Endothelial cell of umbilical vein (primary cell): ENCODE data around the gene VAPB. TPM values are rescaled to one million over a fixed set of nuclear protein-coding genes. Genes with fewer than 3 reads are reported as not detected.

Source experiments
- BruUV-seq: library from RNA; stranded (reverse); fragments of 400-500 nt; replicated peaks from 2 replicates; lab custom pipeline; 2021; lab: Mats Ljungman, UMichigan
- CTCF ChIA-PET: fragments of 300-600, 350-600 bp; sonication (Branson Sonifier 250); formaldehyde crosslinking; loops from one replicate; lab custom pipeline; 2021; ENCODE audit warnings: antibody characterized with exemption, inconsistent platforms; lab: Charles Lee
- POLR2A ChIA-PET: fragments of 300-600, 350-600 bp; sonication (Branson Sonifier 250); formaldehyde crosslinking; loops from one replicate; lab custom pipeline; 2021; ENCODE audit warnings: antibody characterized with exemption, inconsistent platforms; lab: Charles Lee
- DNase-seq: peaks from one replicate; pipeline ENCODE4 v3.0.0-alpha.2; 2011; ENCODE audit warnings: low read depth, low spot score
- FAIRE-seq: peaks from 2 replicates; lab custom pipeline; 2011; peaks lifted over from hg19 to GRCh38; lab: Jason Lieb, UNC
- H2AFZ ChIP-seq: 2 replicates; pipeline ENCODE4 v1.6.0; 2012; ENCODE audit warnings: low read depth, low read length, control low read depth, inconsistent platforms
- H3K27ac ChIP-seq: 2 replicates; pipeline ENCODE4 v1.5.1; 2011; ENCODE audit warnings: low read depth, mild to moderate bottlenecking, control low read depth, low read length, moderate library complexity; ENCODE audit not compliant: insufficient read depth
- H3K27me3 ChIP-seq, 2 experiments: 2 replicates each; pipeline versions ENCODE4 v1.6.0 to v1.6.1; 2011; ENCODE audit warnings: low read length in 2 of 2, mixed read lengths in 1 of 2; ENCODE audit not compliant: control insufficient read depth in 2 of 2, insufficient read depth in 2 of 2
- H3K36me3 ChIP-seq, 2 experiments: 2 replicates in 1 of 2; 3 replicates in 1 of 2; pipeline ENCODE4 v1.5.1; 2011; ENCODE audit warnings: low read length in 2 of 2, mild to moderate bottlenecking in 1 of 2, moderate library complexity in 1 of 2; ENCODE audit not compliant: control insufficient read depth in 2 of 2, insufficient read depth in 2 of 2; ENCODE audit errors: extremely low read depth in 1 of 2
- H3K4me1 ChIP-seq: 3 replicates; pipeline ENCODE4 v1.5.1; 2011; ENCODE audit warnings: mild to moderate bottlenecking, low read length; ENCODE audit not compliant: control insufficient read depth, insufficient read depth; ENCODE audit errors: extremely low read depth
- H3K4me2 ChIP-seq: 2 replicates; pipeline ENCODE4 v1.6.1; 2011; ENCODE audit warnings: low read length, control low read depth, mixed read lengths; ENCODE audit not compliant: insufficient read depth
- H3K4me3 ChIP-seq, 3 experiments: fragments of 200-600 bp in 1 of 3; sonication (generic), shearing (Covaris generic) in 1 of 3; replicated peaks in 1 of 3; 2 replicates each; pipeline ENCODE4 v1.5.1; 2011 to 2016; ENCODE audit warnings: control low read depth in 3 of 3, low read length in 3 of 3, mild to moderate bottlenecking in 2 of 3, inconsistent platforms in 1 of 3, low read depth in 1 of 3, moderate library complexity in 1 of 3; ENCODE audit not compliant: insufficient read depth in 1 of 3
- H3K79me2 ChIP-seq: 2 replicates; pipeline ENCODE4 v1.6.0; 2012; ENCODE audit warnings: low read length, inconsistent platforms; ENCODE audit not compliant: control insufficient read depth, insufficient read depth
- H3K9ac ChIP-seq: replicated peaks from 2 replicates; pipeline ENCODE3; 2011; ENCODE audit warnings: low read length, control low read depth; ENCODE audit not compliant: insufficient read depth; ENCODE audit errors: extremely low read depth
- H3K9me1 ChIP-seq: replicated peaks from 3 replicates; pipeline ENCODE4 v1.6.0; 2011; ENCODE audit warnings: mild to moderate bottlenecking, low read length; ENCODE audit not compliant: control insufficient read depth, insufficient read depth; ENCODE audit errors: extremely low read depth
- H3K9me3 ChIP-seq: replicated peaks from 2 replicates; pipeline ENCODE4 v1.5.1; 2012; ENCODE audit warnings: low read length, inconsistent platforms; ENCODE audit not compliant: control insufficient read depth, insufficient read depth
- H4K20me1 ChIP-seq: replicated peaks from 2 replicates; pipeline ENCODE3; 2011; ENCODE audit warnings: mild to moderate bottlenecking, low read length; ENCODE audit not compliant: control insufficient read depth, insufficient read depth; ENCODE audit errors: extremely low read depth
- EZH2 ChIP-seq: IDR thresholded peaks from 2 replicates; pipeline ENCODE4 v1.6.1; 2012; ENCODE audit warnings: borderline replicate concordance, low read depth, mild to moderate bottlenecking, moderate library complexity, low read length, inconsistent platforms; ENCODE audit not compliant: severe bottlenecking
- FOS ChIP-seq: IDR thresholded peaks from 2 replicates; pipeline ENCODE4 v1.6.1; 2011; ENCODE audit warnings: mild to moderate bottlenecking, low read length, moderate library complexity, borderline replicate concordance; ENCODE audit not compliant: insufficient read depth
- GATA2 ChIP-seq: IDR thresholded peaks from 2 replicates; pipeline ENCODE4 v1.7.0; 2011; ENCODE audit warnings: low read depth, mild to moderate bottlenecking, moderate library complexity, mixed read lengths, low read length; ENCODE audit not compliant: insufficient read length, insufficient read depth
- JUN ChIP-seq: IDR thresholded peaks from 2 replicates; pipeline ENCODE4 v1.6.1; 2011; ENCODE audit warnings: borderline replicate concordance, low read depth; ENCODE audit not compliant: insufficient read length, insufficient read depth
- MAX ChIP-seq: IDR thresholded peaks from 2 replicates; pipeline ENCODE4 v1.6.1; 2011; ENCODE audit not compliant: insufficient read depth, insufficient read length
- MYC ChIP-seq: IDR thresholded peaks from one replicate; pipeline ENCODE4 v1.6.1; 2011; ENCODE audit warnings: mild to moderate bottlenecking, low read depth, low read length
- POLR2A ChIP-seq: IDR thresholded peaks from 2 replicates; pipeline ENCODE4 v1.6.1; 2012; ENCODE audit warnings: low read depth, mild to moderate bottlenecking, control low read depth, low read length
- POLR2AphosphoS5 ChIP-seq: IDR thresholded peaks from 2 replicates; pipeline ENCODE4 v1.6.1; 2012; ENCODE audit warnings: low read depth, mild to moderate bottlenecking, control low read depth, low read length, moderate library complexity; ENCODE audit not compliant: insufficient read depth
- dilution Hi-C: fragments of 300-500 bp; cut with MboI; formaldehyde crosslinking; loops from one replicate; pipeline ENCODE4 v1.15.0; 2019; ENCODE audit warnings: low sequenced_read_pairs; ENCODE audit not compliant: extremely low pct_ligation_motif_present
- intact Hi-C: fragments of 100-400 bp; cut with micrococcal nuclease; formaldehyde crosslinking; loops from one replicate; pipeline ENCODE4 v1.10.0; 2022
- polyA plus RNA-seq, 4 experiments: library from polyadenylated mRNA; depleted of rRNA in 3 of 4; stranded (reverse) in 3 of 4; unstranded in 1 of 4; fragments of >200 nt; gene quantifications; 2 replicates each; pipeline versions ENCODE4 v1.2.1 to v1.2.3, GENCODE V29; 2011 to 2012; ENCODE audit warnings: missing spikeins in 1 of 4
- total RNA-seq: library from RNA; stranded (reverse); gene quantifications from 2 replicates; pipeline ENCODE4 v1.2.3, GENCODE V29; 2021
- TF ChIP-seq, protein P1 (sequence below), 2 donors: IDR thresholded peaks; 1 replicate in 1 of 2; 2 replicates in 1 of 2; pipeline ENCODE4 v1.5.1; 2011; ENCODE audit warnings: low read length in 2 of 2, mild to moderate bottlenecking in 2 of 2, moderate library complexity in 2 of 2, control low read depth in 1 of 2, inconsistent platforms in 1 of 2, low read depth in 1 of 2; ENCODE audit not compliant: insufficient read depth in 1 of 2; ENCODE audit errors: extremely low read depth in 1 of 2

VAPB gene
- total and polyA plus RNA-seq, 2 donors (not counting 3 experiments of a cell fraction or from before 2014, with no cell fraction given), result 17.9 to 48.9 TPM

DNA sequence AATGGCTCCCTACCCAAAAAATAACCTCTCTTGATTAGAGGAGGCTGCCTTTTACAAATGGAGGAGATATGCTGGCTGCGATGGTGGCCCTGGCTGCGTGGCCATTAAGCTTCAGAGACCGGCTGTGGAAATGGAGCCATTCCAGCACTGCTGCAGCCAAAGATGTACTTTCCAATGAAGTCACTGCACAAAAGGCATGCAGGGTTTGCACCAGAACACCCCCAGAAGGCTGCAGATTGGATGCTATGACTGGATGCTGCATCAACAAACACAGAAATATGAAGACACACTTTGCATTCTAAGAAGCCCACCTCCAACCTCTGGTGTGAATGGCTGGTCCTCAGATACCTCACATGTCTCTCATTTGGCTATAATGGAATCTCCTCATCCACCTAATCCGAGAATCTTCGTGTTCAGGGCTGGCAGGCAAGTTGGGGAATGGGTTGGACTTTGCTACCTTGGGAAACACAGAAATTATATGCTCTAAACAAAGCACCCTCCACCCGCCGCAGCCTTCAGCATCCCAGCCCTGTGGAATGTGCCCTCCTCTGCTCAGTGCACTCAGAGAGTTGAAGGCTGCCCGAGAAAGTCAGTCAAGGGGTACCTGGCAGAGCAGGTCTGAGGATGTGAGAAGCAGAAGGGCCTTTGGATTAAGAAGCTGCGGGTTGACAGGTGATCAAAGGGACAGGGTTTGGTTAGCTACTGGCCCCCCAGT lies 90.9 kb downstream of the VAPB start:
- intact Hi-C loops, result loop anchor here (2.0 to 10.0 kb wide), 2 partner anchors 213 to 605 kb away; partner anchors contain the start of gene NPEPL1
- ChIA-PET POLR2A (no interaction called here), CTCF (interaction anchor here (0.6 to 4.2 kb wide), 17 partner anchors 8 to 742 kb away, joined by 4 to 71 read pairs (median 10); partner anchors contain the start of genes GNAS, GNAS-AS1, NPEPL1 and STX16)
- Histone ChIP-seq H3K27me3 (no peaks in the 10 kb centered on the region), H3K4me3 (no peak overlapping the region), H2AFZ (no peak overlapping the region), H3K9ac (no peak overlapping the region), H3K36me3 (no peaks in the 10 kb centered on the region), H3K9me3 (no peaks in the 10 kb centered on the region), H3K79me2 (no peaks in the 10 kb centered on the region), H4K20me1 (no peaks in the 10 kb centered on the region), H3K9me1 (no peaks in the 10 kb centered on the region), H3K27ac (no peak overlapping the region), H3K4me1 (peaks cover 4% of the 10 kb centered on the region), H3K4me2 (no peak overlapping the region)
- dilution Hi-C loops, result no loop called here
- BruUV-seq, result no TSS peak
- TF ChIP-seq EZH2 (no peak), FOS (no peak), GATA2 (no peak), JUN (no peak), MYC (no peak), POLR2A (no peak), MAX (no peak), POLR2AphosphoS5 (no peak)
- TF ChIP-seq, protein P1, sequence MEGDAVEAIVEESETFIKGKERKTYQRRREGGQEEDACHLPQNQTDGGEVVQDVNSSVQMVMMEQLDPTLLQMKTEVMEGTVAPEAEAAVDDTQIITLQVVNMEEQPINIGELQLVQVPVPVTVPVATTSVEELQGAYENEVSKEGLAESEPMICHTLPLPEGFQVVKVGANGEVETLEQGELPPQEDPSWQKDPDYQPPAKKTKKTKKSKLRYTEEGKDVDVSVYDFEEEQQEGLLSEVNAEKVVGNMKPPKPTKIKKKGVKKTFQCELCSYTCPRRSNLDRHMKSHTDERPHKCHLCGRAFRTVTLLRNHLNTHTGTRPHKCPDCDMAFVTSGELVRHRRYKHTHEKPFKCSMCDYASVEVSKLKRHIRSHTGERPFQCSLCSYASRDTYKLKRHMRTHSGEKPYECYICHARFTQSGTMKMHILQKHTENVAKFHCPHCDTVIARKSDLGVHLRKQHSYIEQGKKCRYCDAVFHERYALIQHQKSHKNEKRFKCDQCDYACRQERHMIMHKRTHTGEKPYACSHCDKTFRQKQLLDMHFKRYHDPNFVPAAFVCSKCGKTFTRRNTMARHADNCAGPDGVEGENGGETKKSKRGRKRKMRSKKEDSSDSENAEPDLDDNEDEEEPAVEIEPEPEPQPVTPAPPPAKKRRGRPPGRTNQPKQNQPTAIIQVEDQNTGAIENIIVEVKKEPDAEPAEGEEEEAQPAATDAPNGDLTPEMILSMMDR (IDR thresholded peaks at IDR 0.05; ENCODE audit: extremely low read depth in 1 of 2, insufficient read depth in 1 of 2, low read depth in 1 of 2, low read length in 2 of 2), result no peak
- FAIRE-seq, result no peak
- DNase-seq, result no peak
